Stimulated activated CD8-positive, alpha-beta memory T cell treated with anti-CD3 and anti-CD28 coated beads, Interleukin-12 subunit alpha, Interleukin-12 subunit beta, amount 100 ng/mL, for 24 hours (primary cell): Measurements from ENCODE around the gene ENPP4.
"Not testable (repeated sequence)": the region's sequence is repeated elsewhere in the genome, so short reads cannot be mapped to it uniquely, and the experiment has no call there.

Source experiments
- DNase-seq: peaks from one replicate; pipeline ENCODE4 v3.0.0-alpha.2; 2020; ENCODE audit errors: extremely low read depth

Gene ENPP4, protein sequence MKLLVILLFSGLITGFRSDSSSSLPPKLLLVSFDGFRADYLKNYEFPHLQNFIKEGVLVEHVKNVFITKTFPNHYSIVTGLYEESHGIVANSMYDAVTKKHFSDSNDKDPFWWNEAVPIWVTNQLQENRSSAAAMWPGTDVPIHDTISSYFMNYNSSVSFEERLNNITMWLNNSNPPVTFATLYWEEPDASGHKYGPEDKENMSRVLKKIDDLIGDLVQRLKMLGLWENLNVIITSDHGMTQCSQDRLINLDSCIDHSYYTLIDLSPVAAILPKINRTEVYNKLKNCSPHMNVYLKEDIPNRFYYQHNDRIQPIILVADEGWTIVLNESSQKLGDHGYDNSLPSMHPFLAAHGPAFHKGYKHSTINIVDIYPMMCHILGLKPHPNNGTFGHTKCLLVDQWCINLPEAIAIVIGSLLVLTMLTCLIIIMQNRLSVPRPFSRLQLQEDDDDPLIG

DNA sequence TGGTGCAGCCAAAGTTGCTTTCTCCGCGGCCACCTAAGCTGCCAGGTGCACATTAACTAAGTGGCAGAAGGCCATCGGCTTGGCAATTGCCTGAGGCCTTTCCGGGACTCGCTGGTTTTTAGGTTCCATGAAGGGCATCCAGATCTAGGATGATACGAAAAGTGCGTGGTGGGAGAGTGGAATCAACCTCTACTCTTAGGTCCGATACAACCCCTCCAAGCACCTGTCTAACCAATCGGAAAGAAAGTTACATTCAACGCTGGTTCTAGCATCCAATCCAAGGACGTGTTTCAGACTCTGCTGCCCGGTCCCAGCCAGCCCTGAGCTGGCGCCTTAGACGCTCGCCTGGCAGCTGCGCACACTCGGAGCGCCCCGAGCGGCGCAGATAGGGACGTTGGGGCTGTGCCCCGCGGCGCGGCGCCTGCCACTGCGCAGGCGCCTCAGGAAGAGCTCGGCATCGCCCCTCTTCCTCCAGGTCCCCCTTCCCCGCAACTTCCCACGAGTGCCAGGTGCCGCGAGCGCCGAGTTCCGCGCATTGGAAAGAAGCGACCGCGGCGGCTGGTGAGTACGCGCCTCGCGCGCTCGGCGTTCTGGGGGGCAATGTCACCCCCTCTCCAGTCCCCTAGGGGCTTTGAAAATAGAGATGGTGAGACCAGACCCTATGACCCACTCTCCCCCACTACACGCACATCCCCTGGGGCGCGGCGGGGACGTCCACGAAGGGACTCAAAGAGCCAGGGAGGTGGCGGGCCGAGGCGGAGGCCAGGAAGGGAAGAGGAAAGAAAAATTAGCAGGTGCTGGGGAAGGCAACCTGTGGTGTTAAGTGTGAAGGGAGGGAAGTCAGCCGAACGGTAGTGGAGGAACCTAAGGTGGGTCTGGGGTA lies at the start of gene ENPP4:
ENPP4 (plus strand) TSS at position 361 of the 883 bp plus-strand sequence. CDS start 9,595 bp downstream, outside the sequence.
- DNase-seq: peak; percentile 68

DNA sequence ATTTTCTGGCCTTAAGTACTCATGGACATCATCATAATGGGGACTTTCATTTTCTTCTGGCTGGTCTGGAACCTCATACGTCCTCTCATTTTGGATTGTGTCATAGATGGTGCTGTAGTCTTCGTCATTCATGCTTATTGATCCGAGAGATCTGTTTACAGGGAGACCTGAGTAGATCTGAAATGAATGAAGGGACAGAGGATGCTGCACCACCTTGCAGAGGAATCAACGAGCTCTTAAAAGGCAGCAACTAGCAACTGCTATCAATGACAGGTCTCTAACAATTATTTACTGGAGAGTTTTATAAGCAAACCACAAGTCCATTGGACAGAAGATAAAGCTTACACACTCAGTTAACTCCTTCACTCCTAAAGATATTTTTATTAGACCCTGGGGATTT lies 49.7 kb upstream of the ENPP4 start:
- no peak for DNase-seq

DNA sequence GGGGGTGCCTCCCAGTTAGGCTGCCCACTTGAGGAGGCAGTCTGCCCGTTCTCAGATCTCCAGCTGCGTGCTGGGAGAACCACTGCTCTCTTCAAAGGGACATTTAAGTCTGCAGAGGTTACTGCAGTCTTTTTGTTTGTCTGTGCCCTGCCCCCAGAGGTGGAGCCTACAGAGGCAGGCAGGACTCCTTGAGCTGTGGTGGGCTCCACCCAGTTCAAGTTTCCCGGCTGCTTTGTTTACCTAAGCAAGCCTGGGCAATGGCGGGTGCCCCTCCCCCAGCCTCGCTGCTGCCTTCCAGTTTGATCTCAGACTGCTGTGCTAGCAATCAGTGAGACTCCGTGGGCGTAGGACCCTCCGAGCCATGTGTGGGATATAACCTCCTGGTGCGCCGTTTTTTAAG lies 44.1 kb upstream of the ENPP4 start:
- DNase-seq: not testable (repeated sequence)

DNA sequence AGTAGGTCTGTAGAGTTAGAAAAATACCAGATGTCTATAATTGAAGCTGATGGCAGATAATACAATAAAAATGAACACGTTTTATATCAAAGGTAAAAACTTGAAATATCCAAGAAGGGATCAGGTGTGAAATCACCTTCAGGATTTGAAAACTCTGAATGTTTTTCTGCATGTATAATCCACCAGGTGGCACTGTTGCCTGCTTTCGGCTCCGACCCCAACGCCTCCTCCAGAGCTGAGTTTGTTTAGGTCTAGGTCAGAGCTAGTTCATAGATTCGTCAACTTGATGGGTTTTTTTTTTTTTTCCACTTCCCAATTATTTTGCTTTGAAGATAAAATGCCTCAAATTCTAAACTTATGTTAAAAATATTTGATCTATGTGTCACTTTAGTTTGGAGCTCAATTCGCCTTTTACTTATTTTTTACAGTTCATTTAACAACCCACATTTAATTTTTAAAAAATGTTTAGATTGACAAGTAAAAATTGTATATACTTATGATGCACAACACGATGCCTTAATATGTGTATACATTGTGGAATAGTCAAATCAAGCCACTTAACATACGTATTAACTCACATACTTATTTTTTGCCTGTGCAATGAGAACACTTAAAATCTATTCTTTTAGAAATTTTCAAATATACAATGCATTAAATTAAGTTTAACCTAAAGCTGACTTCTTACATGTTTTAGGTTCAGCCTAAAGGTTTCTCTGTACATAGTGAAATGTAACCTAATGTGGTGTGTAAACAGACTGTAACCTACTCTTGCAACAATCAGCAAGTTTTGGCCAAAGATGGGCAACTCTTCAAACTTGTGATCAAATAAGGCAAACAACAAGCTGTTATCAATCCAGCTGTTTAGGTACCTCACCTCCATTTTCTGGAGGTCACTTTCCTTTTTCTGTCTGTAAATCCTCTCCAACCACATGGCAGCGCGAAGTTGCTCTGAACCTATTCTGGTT lies 39.4 kb upstream of the ENPP4 start:
- DNase-seq: peak; percentile 3

DNA sequence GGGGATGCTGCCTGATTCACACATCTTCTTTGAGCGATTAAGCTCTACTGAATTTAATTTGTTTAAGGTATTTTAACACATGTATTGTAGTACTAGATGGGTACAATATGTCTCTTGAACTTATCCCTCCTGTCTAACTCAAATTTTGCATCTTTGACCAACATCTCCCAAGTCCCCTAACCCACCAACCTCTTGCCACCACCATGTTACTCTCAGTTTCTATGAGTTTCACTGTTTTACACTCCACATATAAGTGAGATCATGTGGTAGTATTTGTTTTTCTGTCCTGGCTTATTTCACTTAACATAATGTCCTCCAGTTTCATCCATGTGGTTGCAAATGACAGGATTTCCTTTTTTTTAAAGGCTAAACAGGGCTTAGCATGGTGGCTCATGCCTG lies 38.7 kb upstream of the ENPP4 start:
- no peak for DNase-seq

DNA sequence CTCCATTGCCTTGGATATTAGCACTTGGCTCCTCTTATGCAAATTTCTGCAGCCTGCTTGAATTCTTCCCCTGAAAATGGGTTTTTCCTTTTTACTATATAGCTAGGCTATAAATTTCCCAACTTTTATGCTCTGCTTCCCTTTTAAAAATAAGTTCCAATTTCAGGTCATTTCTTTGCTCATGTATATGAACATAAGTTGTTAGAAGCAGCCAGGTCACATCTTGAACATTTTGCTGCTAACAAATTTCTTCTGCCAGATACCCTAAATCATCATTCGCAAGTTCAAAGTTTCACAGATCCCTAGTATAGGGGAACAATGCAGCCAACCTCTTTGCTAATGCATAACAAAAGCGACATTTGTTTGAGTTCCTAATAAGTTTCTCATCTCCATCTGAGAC lies 34.5 kb upstream of the ENPP4 start:
- no peak for DNase-seq

- no peak for DNase-seq
These were observed 32.4 kb upstream of the ENPP4 start for GRCh38 chr6:46097366-46097765.

- no peak for DNase-seq
These were observed 31.1 kb upstream of the ENPP4 start for GRCh38 chr6:46098678-46099077.

DNA sequence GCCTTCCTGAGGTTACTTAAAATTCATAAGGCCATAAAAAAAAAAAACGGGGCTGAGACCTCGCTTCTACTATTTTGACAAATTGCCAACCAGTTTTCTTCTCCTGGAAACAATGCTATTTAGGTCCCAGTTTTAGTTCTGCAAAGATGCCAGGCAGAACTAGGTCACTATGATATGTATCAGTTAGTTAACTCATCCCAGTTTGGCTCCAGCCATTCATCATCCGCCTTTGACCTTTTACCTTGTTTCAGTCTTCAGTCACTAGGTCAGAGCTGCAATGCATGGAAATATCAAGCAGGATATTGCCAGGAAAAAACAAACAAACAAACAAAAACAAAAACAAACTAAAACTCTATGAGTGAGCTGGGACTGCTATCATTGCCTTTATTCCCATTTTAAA lies 29.8 kb upstream of the ENPP4 start:
- no peak for DNase-seq

- no peak for DNase-seq
These were observed 27.7 kb upstream of the ENPP4 start for GRCh38 chr6:46102123-46102522.

DNA sequence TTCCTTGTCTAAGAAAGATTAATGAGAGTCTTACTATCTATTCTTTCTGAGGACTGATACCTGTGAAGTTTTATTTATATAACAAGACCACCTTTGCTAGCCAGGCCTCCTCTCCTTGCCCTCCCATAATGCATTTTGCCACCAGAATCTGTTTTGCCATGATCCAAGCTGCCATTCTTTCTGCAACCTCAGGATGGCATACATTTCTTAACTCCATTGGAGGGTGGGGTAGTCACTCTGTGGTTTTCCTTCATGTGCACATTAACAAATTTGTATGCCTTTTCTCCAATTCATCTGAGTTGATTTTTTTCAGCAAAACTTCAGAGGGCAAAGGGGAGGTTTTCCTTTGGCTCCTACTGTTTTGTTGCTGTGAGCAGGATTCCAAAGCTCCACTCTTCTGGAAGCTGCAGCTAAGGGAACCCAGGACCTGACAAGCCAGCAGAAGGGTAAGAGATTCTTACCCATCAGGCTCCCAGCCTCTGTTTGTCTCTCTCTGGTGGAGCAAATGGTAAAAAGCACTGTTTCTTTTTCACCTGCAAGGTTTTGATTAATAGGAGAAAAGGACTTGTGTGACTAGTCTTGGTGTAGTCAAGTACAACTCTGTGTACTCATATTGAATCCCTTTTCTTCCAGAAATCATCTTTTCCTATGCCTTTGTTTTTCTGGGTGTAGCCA lies 26.2 kb upstream of the ENPP4 start:
- DNase-seq: no peak

DNA sequence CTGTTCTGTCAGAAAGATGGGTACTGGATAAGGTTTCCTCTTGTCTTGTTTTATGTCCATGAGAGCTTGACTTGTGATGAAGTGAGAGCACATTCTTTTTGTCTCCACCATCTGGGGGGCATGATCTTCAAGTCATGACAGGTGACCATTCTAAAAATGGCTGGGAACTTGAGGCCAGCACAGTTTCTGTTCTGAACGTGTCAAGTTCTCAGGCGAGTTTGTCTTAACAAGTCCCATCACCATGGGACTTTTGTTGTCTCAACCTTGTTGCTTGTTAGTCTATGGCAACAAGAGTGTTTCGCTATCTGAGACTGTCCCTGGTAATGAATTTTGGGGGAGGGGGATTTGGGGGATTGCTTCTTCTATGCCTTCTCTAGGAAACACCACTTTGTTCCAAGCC lies 25.6 kb upstream of the ENPP4 start:
- DNase-seq: no peak

GRCh38 chr6:46105568-46105967 lies 24.2 kb upstream of the ENPP4 start:
- DNase-seq: no peak

- no peak for DNase-seq
These were observed 16.4 kb upstream of the ENPP4 start for GRCh38 chr6:46113370-46113769.

- DNase-seq: no peak
These were observed 14.2 kb upstream of the ENPP4 start for GRCh38 chr6:46115634-46116033.

- no peak for DNase-seq
These were observed 13.5 kb upstream of the ENPP4 start for GRCh38 chr6:46116289-46116688.

DNA sequence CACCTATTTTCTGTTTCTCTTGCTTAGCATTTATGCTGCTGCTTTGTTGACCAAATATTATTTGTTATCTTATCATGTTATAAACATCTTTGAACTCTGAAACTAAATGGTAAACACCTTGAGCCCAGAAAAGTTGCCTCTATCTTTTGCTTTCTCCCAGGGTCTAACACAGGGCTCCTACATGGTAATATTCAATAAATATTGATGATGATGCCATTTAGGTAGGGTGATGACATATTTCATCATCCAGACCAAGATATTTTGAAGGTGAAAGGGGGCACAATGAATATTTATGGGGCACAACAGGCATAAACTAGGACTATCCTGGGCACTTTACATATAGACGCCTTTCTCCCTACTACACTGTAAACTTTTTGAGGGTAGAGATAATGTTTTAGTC lies 11.6 kb upstream of the ENPP4 start:
- DNase-seq: no peak

- no peak for DNase-seq
These were observed 11.0 kb upstream of the ENPP4 start for GRCh38 chr6:46118836-46119235.

- DNase-seq: not testable (repeated sequence)
These were observed 10.1 kb upstream of the ENPP4 start for GRCh38 chr6:46119679-46120078.

DNA sequence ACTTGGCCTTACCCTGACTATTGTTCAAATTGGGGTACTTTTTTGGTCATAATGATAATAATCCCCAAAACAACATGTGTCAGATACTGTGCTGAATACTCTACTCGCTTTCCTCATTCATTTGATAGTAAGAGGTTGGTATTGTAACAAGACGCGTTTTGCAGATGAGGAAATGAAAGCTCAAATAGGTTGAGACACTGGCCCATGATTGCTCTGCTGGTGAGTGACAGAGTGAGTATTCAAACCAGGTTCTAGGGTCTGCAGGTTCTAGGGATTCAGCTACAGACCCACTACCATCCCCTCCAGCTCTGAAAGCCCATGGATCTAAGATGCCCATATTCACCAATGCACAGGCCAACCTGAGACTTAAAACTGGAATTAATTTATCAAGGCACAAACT lies 1.3 kb upstream of the ENPP4 start:
- DNase-seq: no peak

GRCh38 chr6:46129291-46129628 lies 529 bp upstream of the ENPP4 start:
- DNase-seq: no peak
